ENCODE measurements around the gene EBF3.

DNA sequence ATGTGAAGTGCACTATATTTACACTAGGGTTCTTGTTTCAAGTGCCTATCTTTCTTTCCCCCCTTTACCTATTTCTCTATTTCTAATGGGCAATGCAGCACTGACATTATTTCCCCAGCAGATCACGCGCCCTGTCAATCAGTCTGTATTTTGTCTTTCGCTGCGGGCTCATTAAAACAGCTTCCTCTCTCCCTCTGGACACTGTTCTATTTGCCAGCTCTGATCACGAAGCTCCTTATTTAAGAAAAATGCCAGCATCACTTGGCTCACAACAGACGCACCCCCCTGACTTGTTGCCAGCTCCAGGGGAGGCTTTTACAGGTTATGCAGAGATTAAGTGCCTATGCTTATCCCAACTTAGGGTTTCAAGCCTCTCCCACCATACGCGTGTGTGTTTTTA is 78.5 kb downstream of the EBF3 start:
- no peak for TF ChIP-seq CTCF (IDR thresholded peaks at IDR 0.05 in 4 of 5, conservative IDR thresholded peaks at IDR 0.05 in 1 of 5)
- TF ChIP-seq POLR2A (IDR thresholded peaks at IDR 0.05) = no peak

All from gastrocnemius medialis (tissue), 4 donors.